ENCODE measurements around the gene MRC1. TPM values are rescaled to one million over a fixed set of nuclear protein-coding genes. Genes with fewer than 3 reads are reported as not detected.

The MRC1 gene
- total RNA-seq, 1 donor from 2014 or later = 18.9 TPM

GRCh38 chr10:17805330-17805729 is 3.8 kb upstream of the MRC1 start:
- H3K4me3 ChIP-seq = no peak overlapping the region
- intact Hi-C loops (cut with micrococcal nuclease) = no loop called here
- H3K4me1 ChIP-seq = peaks cover 6% of the 10 kb centered on the region
- DNase-seq = no peak
- no peaks in the 10 kb centered on the region for H3K36me3 ChIP-seq
- TF ChIP-seq CTCF (IDR thresholded peaks at IDR 0.05; ENCODE audit: borderline replicate concordance) = no peak
- no peak overlapping the region for H3K27ac ChIP-seq (replicated peaks)
- peaks cover 6% of the 10 kb centered on the region for H3K9me3 ChIP-seq (replicated peaks)
- no peaks in the 10 kb centered on the region for H3K27me3 ChIP-seq (ENCODE audit: low read depth)

DNA sequence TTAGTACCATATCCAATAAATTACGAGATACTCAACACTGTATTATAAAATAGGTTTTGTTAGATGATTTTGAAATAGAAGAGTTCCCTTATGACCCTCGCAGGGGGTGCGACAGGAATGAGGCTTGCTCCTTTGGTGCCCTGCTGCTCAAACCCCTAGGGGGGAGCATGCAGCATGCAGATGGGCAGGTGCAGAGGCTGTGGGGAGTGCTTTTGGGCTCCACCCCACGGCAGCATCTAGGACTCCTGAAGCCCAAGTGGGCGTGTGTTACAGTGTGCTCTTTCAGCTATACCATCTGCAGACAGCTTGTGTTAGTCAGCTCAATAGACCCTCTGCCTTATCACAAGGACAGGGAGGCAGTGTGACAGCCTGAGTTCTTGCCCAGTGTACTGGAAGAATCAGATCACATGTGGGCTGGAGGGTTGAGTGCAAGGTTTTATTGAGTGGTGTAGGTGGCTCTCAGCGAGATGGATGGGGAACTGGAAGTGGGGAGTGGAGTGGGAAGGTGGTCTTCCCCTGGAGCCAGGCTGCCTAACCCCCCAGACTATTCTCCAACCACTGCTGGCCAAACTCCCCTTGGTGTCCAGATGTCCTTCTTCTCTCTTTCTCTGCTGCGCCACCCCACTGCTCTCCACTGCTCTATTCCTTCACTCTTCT is 3.1 kb upstream of the MRC1 start:
- Histone ChIP-seq H3K4me3 (no peak overlapping the region), H3K4me1 (peaks cover 6% of the 10 kb centered on the region), H3K36me3 (no peaks in the 10 kb centered on the region), H3K27ac (replicated peaks) (no peak overlapping the region), H3K9me3 (replicated peaks) (peaks cover 6% of the 10 kb centered on the region), H3K27me3 (ENCODE audit: low read depth) (no peaks in the 10 kb centered on the region)
- TF ChIP-seq CTCF (IDR thresholded peaks at IDR 0.05; ENCODE audit: borderline replicate concordance) = peak; percentile 29
- intact Hi-C loops (cut with micrococcal nuclease) = no loop called here
- no peak for DNase-seq

DNA sequence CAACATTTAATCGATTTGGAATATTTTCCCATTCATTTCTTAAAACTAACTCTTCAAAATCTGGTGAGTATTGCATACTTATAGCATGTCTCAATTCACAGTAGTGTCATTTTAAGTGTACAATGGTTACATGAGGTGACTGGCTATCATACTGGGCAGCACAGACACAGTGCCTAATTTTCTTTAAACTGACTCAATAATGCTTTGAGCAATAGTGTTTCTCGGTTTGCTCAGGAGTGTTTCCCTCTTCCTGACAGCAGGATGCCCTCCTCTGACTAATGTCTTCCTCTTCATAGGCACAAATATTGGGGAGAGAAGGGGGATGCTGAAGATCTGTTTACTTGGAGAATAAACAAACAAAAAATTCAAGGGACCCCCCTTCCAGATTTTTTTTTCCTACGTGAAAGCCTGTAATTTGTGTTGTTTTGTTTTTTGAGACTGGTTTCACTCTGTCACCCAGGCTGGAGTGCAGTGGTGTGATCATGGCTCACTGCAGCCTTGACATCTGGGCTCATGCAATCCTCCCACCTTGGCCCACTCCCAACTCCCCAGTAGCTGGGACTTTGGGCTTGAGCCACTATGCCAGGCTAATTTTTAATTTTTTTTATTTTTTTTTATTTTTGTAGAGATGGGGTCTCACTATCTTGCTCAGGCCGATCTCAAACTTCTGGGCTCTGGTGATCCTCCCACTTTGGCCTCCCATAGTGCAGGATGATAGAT is 2.2 kb downstream of the MRC1 start:
- TF ChIP-seq CTCF (IDR thresholded peaks at IDR 0.05; ENCODE audit: borderline replicate concordance) = no peak
- no peak for DNase-seq
- peak overlapping the region; percentile 40 for H3K4me3 ChIP-seq
- H3K27ac ChIP-seq (replicated peaks) = no peak overlapping the region
- H3K36me3 ChIP-seq = no peaks in the 10 kb centered on the region
- intact Hi-C loops (cut with micrococcal nuclease) = no loop called here
- H3K9me3 ChIP-seq (replicated peaks) = no peaks in the 10 kb centered on the region
- peaks cover 10% of the 10 kb centered on the region for H3K27me3 ChIP-seq (ENCODE audit: low read depth)
- H3K4me1 ChIP-seq = no peaks in the 10 kb centered on the region

GRCh38 chr10:17814973-17815372 is 5.8 kb downstream of the MRC1 start:
- Histone ChIP-seq H3K27ac (replicated peaks) (no peak overlapping the region), H3K36me3 (no peaks in the 10 kb centered on the region), H3K9me3 (replicated peaks) (no peaks in the 10 kb centered on the region), H3K4me3 (no peak overlapping the region), H3K27me3 (ENCODE audit: low read depth) (peaks cover 10% of the 10 kb centered on the region), H3K4me1 (no peaks in the 10 kb centered on the region)
- intact Hi-C loops (cut with micrococcal nuclease) = no loop called here
- DNase-seq = no peak
- no peak for TF ChIP-seq CTCF (IDR thresholded peaks at IDR 0.05; ENCODE audit: borderline replicate concordance)

DNA sequence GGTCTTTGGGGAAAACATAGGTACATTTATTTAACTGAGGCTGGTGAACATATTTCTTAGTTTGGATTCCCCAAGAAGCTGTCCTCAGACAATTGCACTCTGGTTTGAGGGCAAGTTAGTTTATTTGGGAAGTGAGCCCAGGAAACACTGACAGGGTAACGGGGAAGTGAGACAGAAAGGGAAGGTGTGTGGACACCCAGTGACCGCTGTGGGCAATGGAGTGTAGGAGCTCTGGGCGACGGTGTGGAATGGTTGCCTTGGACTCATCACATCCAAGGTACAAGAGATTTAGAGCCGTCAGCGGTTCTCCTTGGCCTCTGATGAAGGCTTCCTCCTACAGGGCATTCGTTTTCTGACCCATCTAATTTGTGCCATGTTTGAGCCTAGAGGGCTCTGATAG is 7.1 kb downstream of the MRC1 start:
- H3K4me1 ChIP-seq = no peaks in the 10 kb centered on the region
- no peak for TF ChIP-seq CTCF (IDR thresholded peaks at IDR 0.05; ENCODE audit: borderline replicate concordance)
- intact Hi-C loops (cut with micrococcal nuclease) = no loop called here

More for the DNA sequence above, 7.1 kb downstream of the MRC1 start:
- DNase-seq = no peak
- no peak overlapping the region for H3K4me3 ChIP-seq
- no peaks in the 10 kb centered on the region for H3K9me3 ChIP-seq (replicated peaks)
- no peaks in the 10 kb centered on the region for H3K36me3 ChIP-seq
- H3K27ac ChIP-seq (replicated peaks) = no peak overlapping the region
- peaks cover 10% of the 10 kb centered on the region for H3K27me3 ChIP-seq (ENCODE audit: low read depth)
